HUES48 (cell line): ENCODE results near the gene CASS4.

Experiments
- H3K27ac ChIP-seq: one replicate; pipeline ENCODE4 v1.7.0; 2013; ENCODE audit warnings: low read depth, low read length, inconsistent platforms
- H3K27me3 ChIP-seq: 2 replicates; pipeline ENCODE4 v1.6.1; 2013; ENCODE audit warnings: mild to moderate bottlenecking, low read length; ENCODE audit not compliant: control insufficient read depth, insufficient read depth
- H3K36me3 ChIP-seq: 2 replicates; pipeline ENCODE4 v1.6.1; 2013; ENCODE audit warnings: low read length; ENCODE audit not compliant: control insufficient read depth, insufficient read depth
- H3K4me1 ChIP-seq: 2 replicates; pipeline ENCODE4 v1.6.1; 2013; ENCODE audit warnings: mild to moderate bottlenecking, low read length; ENCODE audit not compliant: control insufficient read depth, insufficient read depth
- H3K4me3 ChIP-seq: 2 replicates; pipeline ENCODE4 v1.5.1; 2013; ENCODE audit warnings: mild to moderate bottlenecking, low read depth, low read length
- H3K9ac ChIP-seq: 2 replicates; pipeline ENCODE4 v1.6.1; 2013; ENCODE audit warnings: mild to moderate bottlenecking, low read depth, low read length, moderate library complexity
- H3K9me3 ChIP-seq: 2 replicates; pipeline ENCODE4 v1.6.1; 2013; ENCODE audit warnings: low read length; ENCODE audit not compliant: control insufficient read depth, insufficient read depth

CASS4 gene

DNA sequence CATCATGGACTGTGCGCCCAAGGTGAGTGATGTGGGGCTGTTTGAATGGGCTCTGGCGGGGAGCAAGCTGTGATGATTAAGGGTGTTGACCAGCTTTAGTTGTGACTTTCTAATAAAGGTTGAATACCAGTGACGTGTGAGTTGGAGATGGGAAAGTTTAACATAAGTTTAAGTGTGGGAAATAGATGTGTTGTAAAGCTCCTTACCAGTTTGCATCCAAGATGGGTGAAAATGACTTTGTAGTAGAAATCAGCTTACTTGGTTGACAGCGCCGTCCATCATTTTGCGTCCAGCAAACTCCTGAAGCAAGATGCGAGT lies 372 bp downstream of the CASS4 start:
- Histone ChIP-seq H3K27ac (no peak overlapping the region), H3K27me3 (no peaks in the 10 kb centered on the region), H3K9me3 (no peaks in the 10 kb centered on the region), H3K4me3 (no peak overlapping the region), H3K9ac (no peak overlapping the region), H3K36me3 (peaks cover 7% of the 10 kb centered on the region), H3K4me1 (no peaks in the 10 kb centered on the region)

GRCh38 chr20:56412949-56413348 lies 889 bp downstream of the CASS4 start:
- no peaks in the 10 kb centered on the region for H3K4me1 ChIP-seq
- H3K4me3 ChIP-seq, result no peak overlapping the region
- H3K27ac ChIP-seq, result no peak overlapping the region
- peaks cover 4% of the 10 kb centered on the region; the same call in 1 of the 2 replicates for H3K36me3 ChIP-seq
- no peaks in the 10 kb centered on the region for H3K9me3 ChIP-seq
- no peak overlapping the region for H3K9ac ChIP-seq
- H3K27me3 ChIP-seq, result no peaks in the 10 kb centered on the region

- no peak overlapping the region for H3K4me3 ChIP-seq
- no peak overlapping the region for H3K27ac ChIP-seq
- no peaks in the 10 kb centered on the region for H3K9me3 ChIP-seq
- H3K36me3 ChIP-seq, result no peaks in the 10 kb centered on the region
- H3K4me1 ChIP-seq, result no peaks in the 10 kb centered on the region
- no peaks in the 10 kb centered on the region for H3K27me3 ChIP-seq
- H3K9ac ChIP-seq, result no peak overlapping the region
Measured at GRCh38 chr20:56414842-56415765, 3.0 kb downstream of the CASS4 start.

DNA sequence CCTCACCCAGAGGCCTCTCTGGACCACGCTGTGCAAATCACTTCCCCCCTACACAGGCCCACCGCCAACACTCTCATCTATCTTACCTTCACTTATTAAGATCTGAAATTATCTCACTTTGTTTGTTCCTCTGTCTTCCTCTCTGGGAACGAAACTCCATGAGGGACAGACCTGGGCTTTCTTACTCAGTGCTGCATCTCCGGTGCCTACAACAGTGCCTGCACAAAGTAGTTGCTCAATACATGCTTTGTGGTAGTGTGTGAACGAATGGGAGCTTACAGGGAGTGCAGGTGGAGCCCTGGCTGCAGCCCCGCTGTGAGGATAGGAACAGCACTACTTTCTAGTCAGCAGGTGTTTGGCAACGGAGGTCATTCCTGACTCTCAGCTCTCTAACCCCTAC lies 5.3 kb downstream of the CASS4 start:
- Histone ChIP-seq H3K4me1 (peaks cover 2% of the 10 kb centered on the region; the same call in 1 of the 2 replicates), H3K9me3 (no peaks in the 10 kb centered on the region), H3K27ac (no peak overlapping the region), H3K27me3 (peaks cover 12% of the 10 kb centered on the region; the same call in 1 of the 2 replicates), H3K9ac (no peak overlapping the region), H3K36me3 (no peaks in the 10 kb centered on the region), H3K4me3 (no peak overlapping the region)

DNA sequence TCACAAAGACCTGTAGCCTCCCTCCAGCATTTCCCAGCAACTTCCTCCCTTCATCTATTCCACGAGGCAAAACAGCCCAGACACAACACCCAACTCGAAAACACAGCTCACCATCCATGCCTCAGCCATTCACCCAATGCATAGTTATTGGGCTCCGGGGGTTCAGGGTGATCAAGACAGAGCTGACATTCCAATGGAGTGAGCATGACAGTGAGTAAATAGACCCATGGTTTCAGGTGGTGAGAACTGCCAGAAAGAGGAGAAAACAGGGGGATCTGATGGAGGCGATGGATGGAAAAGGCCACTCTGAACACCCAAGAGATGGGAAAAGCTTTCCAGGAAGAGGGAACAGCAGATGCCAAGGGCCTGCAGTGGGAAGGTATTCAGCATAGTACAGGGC lies 5.9 kb downstream of the CASS4 start:
- peaks cover 12% of the 10 kb centered on the region; the same call in 1 of the 2 replicates for H3K27me3 ChIP-seq
- H3K9me3 ChIP-seq, result no peaks in the 10 kb centered on the region
- H3K4me3 ChIP-seq, result no peak overlapping the region
- peaks cover 5% of the 10 kb centered on the region; the same call in 1 of the 2 replicates for H3K4me1 ChIP-seq
- H3K36me3 ChIP-seq, result no peaks in the 10 kb centered on the region
- H3K9ac ChIP-seq, result no peak overlapping the region
- no peak overlapping the region for H3K27ac ChIP-seq

GRCh38 chr20:56418385-56418861 lies 6.4 kb downstream of the CASS4 start:
- no peaks in the 10 kb centered on the region for H3K36me3 ChIP-seq
- no peak overlapping the region for H3K9ac ChIP-seq
- no peak overlapping the region for H3K27ac ChIP-seq
- no peaks in the 10 kb centered on the region for H3K9me3 ChIP-seq
- peaks cover 16% of the 10 kb centered on the region; the same call in 1 of the 2 replicates for H3K27me3 ChIP-seq
- H3K4me1 ChIP-seq, result peaks cover 5% of the 10 kb centered on the region; the same call in 1 of the 2 replicates
- H3K4me3 ChIP-seq, result no peak overlapping the region

DNA sequence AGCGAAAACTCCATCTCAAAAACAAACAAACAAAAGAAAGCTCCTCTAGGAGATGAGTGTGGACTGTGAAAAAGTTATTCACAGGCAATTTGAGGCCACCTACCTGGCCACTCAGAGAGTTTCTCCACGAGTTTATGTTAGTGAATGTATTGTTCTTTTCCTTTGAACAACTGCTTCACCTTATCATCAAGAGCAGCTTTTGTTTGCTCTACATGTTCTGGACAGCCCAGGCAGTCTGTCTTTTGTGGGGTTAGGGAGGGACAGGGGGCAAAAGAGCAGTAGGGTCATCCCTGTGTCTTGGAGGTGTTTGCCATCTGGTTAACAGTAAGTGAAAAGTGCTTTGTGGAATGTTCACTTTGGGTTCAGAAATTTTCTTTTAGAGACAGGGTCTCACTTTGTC lies 8.0 kb downstream of the CASS4 start:
- Histone ChIP-seq H3K36me3 (no peaks in the 10 kb centered on the region), H3K27ac (no peak overlapping the region), H3K4me1 (peaks cover 5% of the 10 kb centered on the region; the same call in 1 of the 2 replicates), H3K4me3 (no peak overlapping the region), H3K27me3 (peaks cover 20% of the 10 kb centered on the region; the same call in 1 of the 2 replicates), H3K9ac (no peak overlapping the region), H3K9me3 (no peaks in the 10 kb centered on the region)

DNA sequence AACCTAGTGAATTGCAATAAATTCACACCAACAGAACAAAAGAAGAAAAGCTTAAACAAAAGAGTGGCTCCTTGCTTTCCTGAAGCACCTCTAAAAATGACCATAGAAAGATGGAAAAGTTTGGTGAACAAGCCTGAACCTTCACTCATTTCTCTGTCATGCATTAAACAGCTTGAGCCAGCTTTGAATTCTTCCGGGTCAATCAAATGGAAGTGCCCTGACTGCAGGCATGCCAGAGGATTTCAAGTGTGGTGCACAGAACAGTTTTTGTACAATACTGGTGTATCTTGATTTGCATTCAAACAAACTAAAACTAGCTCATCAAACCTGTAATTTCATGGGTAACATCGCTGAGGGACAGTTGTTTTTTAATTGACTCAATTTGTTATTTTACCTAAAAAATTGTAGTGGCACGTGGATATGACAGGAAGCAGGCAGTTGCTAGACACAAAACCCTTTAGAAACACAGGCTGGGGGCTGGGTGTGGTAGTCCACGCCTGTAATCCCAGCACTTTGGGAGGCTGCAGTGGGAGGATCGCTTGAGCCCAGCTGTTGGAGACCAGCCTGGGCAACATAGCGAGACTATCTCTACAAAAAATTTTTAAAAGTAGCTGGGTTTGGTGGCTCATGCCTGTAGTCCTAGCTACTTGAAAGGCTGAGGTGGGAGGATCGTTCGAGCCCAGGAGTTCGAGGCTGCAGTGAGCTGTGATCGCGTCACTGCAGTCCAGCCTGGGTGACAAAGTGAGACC lies 9.1 kb downstream of the CASS4 start:
- no peak overlapping the region for H3K4me3 ChIP-seq
- H3K27ac ChIP-seq, result no peak overlapping the region
- no peaks in the 10 kb centered on the region for H3K36me3 ChIP-seq
- peaks cover 21% of the 10 kb centered on the region; the same call in 1 of the 2 replicates for H3K27me3 ChIP-seq
- peaks cover 5% of the 10 kb centered on the region; the same call in 1 of the 2 replicates for H3K4me1 ChIP-seq
- H3K9ac ChIP-seq, result no peak overlapping the region
- H3K9me3 ChIP-seq, result no peaks in the 10 kb centered on the region

DNA sequence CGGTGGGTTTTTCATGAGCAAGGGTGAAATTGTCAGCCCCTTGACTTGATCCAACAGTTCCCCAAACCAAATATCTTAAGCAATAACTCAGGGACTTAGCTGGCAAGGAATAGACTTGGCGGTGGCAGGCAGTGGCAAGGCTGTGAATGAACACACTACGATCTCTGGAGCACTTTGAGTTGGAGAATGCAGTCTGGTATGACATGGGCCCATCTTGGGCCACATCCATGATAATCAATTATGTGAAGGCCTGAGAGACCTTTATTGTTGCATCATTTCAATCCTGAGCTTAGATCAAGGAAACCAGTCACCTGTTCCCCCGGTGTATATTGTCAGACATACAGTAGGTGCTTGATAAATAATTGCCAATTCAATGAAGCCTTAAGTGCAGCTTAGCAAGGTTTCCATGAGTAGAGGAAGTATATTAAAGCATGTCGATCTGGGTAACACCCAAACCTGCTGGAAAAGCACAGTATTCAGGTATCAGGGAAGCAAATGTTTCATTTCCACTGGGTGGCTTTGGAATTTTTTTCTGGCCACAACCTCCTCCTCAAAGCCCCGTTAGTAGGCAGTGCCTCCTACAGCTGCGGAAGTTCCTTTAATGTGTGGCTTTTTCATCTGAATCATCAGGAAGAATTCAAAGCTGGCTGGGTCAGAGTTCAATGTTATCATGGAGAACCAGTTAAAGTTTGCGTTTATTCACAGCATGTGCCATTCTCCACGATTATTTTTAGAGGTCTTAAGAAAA lies 10.2 kb downstream of the CASS4 start:
- Histone ChIP-seq H3K27me3 (peaks cover 21% of the 10 kb centered on the region; the same call in 1 of the 2 replicates), H3K4me1 (peaks cover 5% of the 10 kb centered on the region; the same call in 1 of the 2 replicates), H3K36me3 (no peaks in the 10 kb centered on the region), H3K27ac (no peak overlapping the region), H3K4me3 (no peak overlapping the region), H3K9me3 (no peaks in the 10 kb centered on the region), H3K9ac (no peak overlapping the region)

DNA sequence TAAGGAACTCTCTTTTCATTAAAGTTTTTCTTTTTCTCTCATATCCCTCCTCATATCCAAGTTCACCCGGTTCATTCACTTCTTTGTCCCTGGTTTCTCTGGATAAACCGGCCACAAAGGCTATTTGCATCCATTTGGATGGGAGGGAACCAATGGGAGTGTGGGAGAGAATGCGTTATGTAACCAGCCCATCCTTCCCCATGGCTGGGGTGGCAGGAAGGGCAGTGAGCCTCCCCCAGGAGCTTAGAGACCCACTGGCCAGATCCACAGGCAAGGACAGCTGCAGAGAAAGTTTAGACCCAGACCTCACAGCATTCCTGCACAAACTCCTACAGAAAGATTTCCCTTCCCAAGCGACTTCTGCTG lies 10.7 kb downstream of the CASS4 start:
- no peak overlapping the region for H3K27ac ChIP-seq
- H3K9me3 ChIP-seq, result no peaks in the 10 kb centered on the region
- H3K9ac ChIP-seq, result no peak overlapping the region
- H3K27me3 ChIP-seq, result peaks cover 21% of the 10 kb centered on the region; the same call in 1 of the 2 replicates
- no peaks in the 10 kb centered on the region for H3K36me3 ChIP-seq
- peaks cover 5% of the 10 kb centered on the region; the same call in 1 of the 2 replicates for H3K4me1 ChIP-seq
- no peak overlapping the region for H3K4me3 ChIP-seq
